ENCODE data around the gene TM9SF1. TPM values are rescaled to one million over a fixed set of nuclear protein-coding genes. Genes with fewer than 3 reads are reported as not detected.

TM9SF1 gene
- total RNA-seq, 3 donors from 2014 or later (not counting 1 experiment from before 2014, with no cell fraction given), result 15.2 to 32.1 (median 28.7) TPM

DNA sequence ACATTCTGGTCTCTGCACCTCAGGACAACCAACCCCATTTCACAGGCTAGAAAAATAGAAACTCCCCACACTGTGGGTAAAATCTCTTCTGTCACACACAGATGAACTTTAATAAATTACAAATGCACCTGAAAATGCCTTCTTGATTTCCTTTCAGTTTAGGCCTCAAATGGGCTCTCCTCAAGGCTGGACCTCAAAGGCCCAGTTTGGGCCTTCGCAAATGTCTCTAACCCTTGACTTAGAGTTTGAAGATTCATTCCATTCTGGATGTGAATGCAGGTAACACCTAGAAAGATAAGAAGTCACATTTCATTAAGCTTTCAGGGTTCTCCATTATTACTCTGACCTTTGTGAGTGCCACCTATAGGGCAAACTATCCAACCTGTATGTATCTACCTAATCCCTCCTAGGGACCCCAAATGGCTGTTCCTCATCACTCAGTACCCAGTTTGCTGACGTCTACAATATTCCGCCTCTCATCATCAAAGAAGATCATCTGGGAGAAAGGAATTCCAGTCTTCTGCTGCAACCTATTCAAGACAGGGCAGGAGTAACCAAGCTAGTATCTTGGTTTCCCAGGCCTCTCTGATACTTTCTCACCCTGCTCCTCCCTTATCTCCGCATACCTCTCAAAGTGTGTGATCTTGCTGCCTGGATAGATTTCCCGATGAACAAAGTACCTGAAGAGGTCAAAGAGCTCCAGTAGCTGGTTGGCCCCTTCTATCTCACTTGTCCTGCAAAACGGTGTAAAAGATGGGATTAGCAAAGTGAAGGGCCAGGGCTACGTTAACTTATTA, 18.8 kb upstream of the TM9SF1 start:
- Histone ChIP-seq H3K9me3 (ENCODE audit: control insufficient read depth, insufficient read depth, low read length) (no peaks in the 10 kb centered on the region), H3K4me3 (ENCODE audit: low read length) (no peak overlapping the region), H3K27me3 (ENCODE audit: control insufficient read depth, insufficient read depth, low read length) (no peaks in the 10 kb centered on the region), H3K27ac (ENCODE audit: low read length) (peak overlapping the region; percentile 93), H3K36me3 (ENCODE audit: control insufficient read depth, insufficient read depth, low read length) (peaks cover 24% of the 10 kb centered on the region), H3K4me1 (ENCODE audit: control insufficient read depth, insufficient read depth, low read length) (peaks cover 30% of the 10 kb centered on the region)
- no peak for ATAC-seq
- no peaks in the 10 kb centered on the region for H3K27me3 Mint-ChIP-seq (ENCODE audit: low read depth in 2 of 2)
- WGBS (ENCODE audit: insufficient coverage), result 96% methylated on average over 7 of the region's 7 CpGs
- DNase-seq, result peak in 1 of 2 donors; percentile 7
- peak overlapping the region; percentile 99 for H3K4me3 Mint-ChIP-seq
- no peaks in the 10 kb centered on the region for H3K9me3 Mint-ChIP-seq
- peak overlapping the region; percentile 98 to 99 for H3K27ac Mint-ChIP-seq
- no peak for TF ChIP-seq CTCF (IDR thresholded peaks at IDR 0.05)
- peaks cover 15% of the 10 kb centered on the region for H3K36me3 Mint-ChIP-seq
- intact Hi-C loops (cut with micrococcal nuclease), result loop anchor here (1.0 to 2.0 kb wide), 4 partner anchors 19 to 100 kb away; partner anchors contain the start of genes DCAF11, IPO4, NRL and PSME2
- peaks cover 50 to 53% of the 10 kb centered on the region in 2 donors for H3K4me1 Mint-ChIP-seq

DNA sequence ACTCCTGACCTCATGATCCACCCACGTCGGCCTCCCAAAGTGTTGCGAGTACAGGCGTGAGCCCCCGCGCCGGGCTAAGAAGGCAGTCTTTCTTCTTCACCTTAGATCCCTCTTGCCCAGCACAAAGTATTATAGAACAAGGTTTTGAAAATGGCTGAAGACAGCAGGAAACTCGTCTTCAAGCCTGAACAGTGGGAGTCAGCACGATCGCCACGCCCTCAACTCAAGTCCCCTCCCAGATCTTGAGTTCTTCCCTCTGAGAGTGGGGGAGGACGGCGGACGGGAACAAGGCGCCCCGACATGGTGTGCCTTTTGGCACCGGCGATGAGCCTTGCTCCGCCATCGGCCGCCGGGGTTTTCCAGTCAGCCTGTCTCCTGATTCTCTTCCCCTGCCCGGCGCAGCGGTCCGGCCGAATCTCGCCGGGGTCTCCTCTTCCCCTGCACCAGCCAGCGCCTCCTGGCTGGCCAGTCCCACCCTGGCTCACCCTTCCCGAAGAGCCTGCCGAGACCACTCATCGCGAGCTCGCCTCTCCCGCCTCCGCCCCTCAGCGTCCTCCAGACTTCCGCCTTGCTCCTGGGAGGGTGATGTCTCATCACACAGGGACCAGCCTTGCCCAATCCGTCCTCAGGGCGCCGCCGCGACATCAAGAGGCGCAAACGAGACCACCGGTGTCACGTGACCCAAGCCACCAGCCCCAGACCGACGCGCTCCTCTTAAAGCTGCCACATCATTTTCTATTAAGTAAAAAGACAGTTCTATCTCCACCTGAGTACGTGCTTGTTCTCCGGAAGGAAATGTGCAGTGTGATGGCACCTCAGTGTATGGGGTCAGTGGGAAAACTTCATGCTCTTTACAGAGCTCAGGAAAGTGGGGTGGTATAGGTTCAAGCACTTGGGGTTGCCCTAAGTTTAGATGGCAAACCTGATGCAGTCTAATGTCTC, 18.0 kb upstream of the TM9SF1 start, which contains the start of gene CHMP4A:
CHMP4A (minus strand) TSS at position 565 of the 942 bp plus-strand sequence; CDS start at position 516, 49 bp downstream.
- Mint-ChIP-seq H3K27ac (peak within 1 kb of the TSS; percentile 98 to 99), H3K27me3 (ENCODE audit: low read depth in 2 of 2) (no peaks in the 10 kb centered on the region), H3K4me3 (peak within 1 kb of the TSS; percentile 99), H3K36me3 (peaks cover 15% of the 10 kb centered on the region), H3K9me3 (no peaks in the 10 kb centered on the region), H3K4me1 (peaks cover 50 to 53% of the 10 kb centered on the region in 2 donors)
- no peak for TF ChIP-seq CTCF (IDR thresholded peaks at IDR 0.05)
- Histone ChIP-seq H3K4me1 (ENCODE audit: control insufficient read depth, insufficient read depth, low read length) (peaks cover 30% of the 10 kb centered on the region), H3K27ac (ENCODE audit: low read length) (peak within 1 kb of the TSS; percentile 93), H3K4me3 (ENCODE audit: low read length) (peak within 1 kb of the TSS; percentile 74), H3K9me3 (ENCODE audit: control insufficient read depth, insufficient read depth, low read length) (no peaks in the 10 kb centered on the region), H3K36me3 (ENCODE audit: control insufficient read depth, insufficient read depth, low read length) (peaks cover 28% of the 10 kb centered on the region), H3K27me3 (ENCODE audit: control insufficient read depth, insufficient read depth, low read length) (no peaks in the 10 kb centered on the region)
- WGBS (ENCODE audit: insufficient coverage), result under 1% methylated on average over 53 of the region's 53 CpGs
- intact Hi-C loops (cut with micrococcal nuclease), result loop anchor here (1.0 to 2.0 kb wide), 4 partner anchors 18 to 99 kb away; partner anchors contain the start of genes DCAF11, IPO4, NRL and PSME2
- ATAC-seq (peak; percentile 73 to 88 (median 78)), DNase-seq (peak; percentile 94 to 99)

- TF ChIP-seq CTCF (IDR thresholded peaks at IDR 0.05), result no peak
- Histone ChIP-seq H3K9me3 (ENCODE audit: control insufficient read depth, insufficient read depth, low read length) (no peaks in the 10 kb centered on the region), H3K27ac (ENCODE audit: low read length) (no peak overlapping the region), H3K27me3 (ENCODE audit: control insufficient read depth, insufficient read depth, low read length) (no peaks in the 10 kb centered on the region), H3K4me1 (ENCODE audit: control insufficient read depth, insufficient read depth, low read length) (peaks cover 42% of the 10 kb centered on the region), H3K36me3 (ENCODE audit: control insufficient read depth, insufficient read depth, low read length) (peaks cover 38% of the 10 kb centered on the region), H3K4me3 (ENCODE audit: low read length) (no peak overlapping the region)
- Mint-ChIP-seq H3K4me3 (no peak overlapping the region), H3K4me1 (peaks cover 61 to 64% of the 10 kb centered on the region in 2 donors), H3K27me3 (ENCODE audit: low read depth in 2 of 2) (no peaks in the 10 kb centered on the region), H3K27ac (peak overlapping the region; percentile 98 to 99), H3K36me3 (peaks cover 15% of the 10 kb centered on the region), H3K9me3 (no peaks in the 10 kb centered on the region)
- intact Hi-C loops (cut with micrococcal nuclease), result no loop called here
- no peak for ATAC-seq
- 98% methylated on average over 6 of the region's 6 CpGs for WGBS (ENCODE audit: insufficient coverage)
- DNase-seq, result no peak
These were observed 16.1 kb upstream of the TM9SF1 start for GRCh38 chr14:24211311-24211710.

Measured in natural killer cell (primary cell).